ENCODE data around the gene ACY1. TPM values are rescaled to one million over a fixed set of nuclear protein-coding genes. Genes with fewer than 3 reads are reported as not detected.

ACY1 gene
- total RNA-seq, 4 donors from 2014 or later = 20.2 to 42.7 (median 33.6) TPM

DNA sequence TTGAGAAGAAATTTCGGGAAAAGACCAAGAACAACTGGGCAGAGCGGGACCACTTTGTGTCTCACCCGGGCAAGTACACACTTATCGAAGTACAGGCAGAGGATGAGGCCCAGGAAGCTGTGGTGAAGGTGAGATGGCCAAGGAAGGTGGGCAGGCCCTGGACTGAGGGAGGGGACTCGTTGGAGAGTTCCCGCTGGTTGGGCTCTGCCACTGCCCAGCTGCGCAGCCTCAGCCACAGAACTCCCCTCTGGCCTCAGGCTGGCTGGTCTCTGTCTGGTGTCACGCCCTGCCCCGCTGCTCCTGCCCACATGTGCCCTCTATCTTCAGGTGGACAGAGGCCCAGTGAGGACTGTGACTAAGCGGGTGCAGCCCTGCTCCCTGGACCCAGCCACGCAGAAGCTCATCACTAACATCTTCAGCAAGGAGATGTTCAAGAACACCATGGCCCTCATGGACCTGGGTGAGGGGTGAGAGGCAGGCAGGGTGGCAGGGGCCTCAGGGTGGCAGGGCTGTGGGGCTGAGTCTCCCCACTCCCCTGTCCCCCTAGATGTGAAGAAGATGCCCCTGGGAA lies 38.8 kb upstream of the ACY1 start:
- 79 to 84% methylated on average over 7 to 8 of the region's 11 CpGs for WGBS, 2 donors
- intact Hi-C loops (cut with DNase I) = no loop called here
- peaks cover 0 to 34% (median 0%) of the 10 kb centered on the region in 3 donors for H3K36me3 ChIP-seq
- no peak for TF ChIP-seq POLR2A (IDR thresholded peaks at IDR 0.05)
- TF ChIP-seq, protein P1, sequence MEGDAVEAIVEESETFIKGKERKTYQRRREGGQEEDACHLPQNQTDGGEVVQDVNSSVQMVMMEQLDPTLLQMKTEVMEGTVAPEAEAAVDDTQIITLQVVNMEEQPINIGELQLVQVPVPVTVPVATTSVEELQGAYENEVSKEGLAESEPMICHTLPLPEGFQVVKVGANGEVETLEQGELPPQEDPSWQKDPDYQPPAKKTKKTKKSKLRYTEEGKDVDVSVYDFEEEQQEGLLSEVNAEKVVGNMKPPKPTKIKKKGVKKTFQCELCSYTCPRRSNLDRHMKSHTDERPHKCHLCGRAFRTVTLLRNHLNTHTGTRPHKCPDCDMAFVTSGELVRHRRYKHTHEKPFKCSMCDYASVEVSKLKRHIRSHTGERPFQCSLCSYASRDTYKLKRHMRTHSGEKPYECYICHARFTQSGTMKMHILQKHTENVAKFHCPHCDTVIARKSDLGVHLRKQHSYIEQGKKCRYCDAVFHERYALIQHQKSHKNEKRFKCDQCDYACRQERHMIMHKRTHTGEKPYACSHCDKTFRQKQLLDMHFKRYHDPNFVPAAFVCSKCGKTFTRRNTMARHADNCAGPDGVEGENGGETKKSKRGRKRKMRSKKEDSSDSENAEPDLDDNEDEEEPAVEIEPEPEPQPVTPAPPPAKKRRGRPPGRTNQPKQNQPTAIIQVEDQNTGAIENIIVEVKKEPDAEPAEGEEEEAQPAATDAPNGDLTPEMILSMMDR (IDR thresholded peaks at IDR 0.05) = no peak
- no peaks in the 10 kb centered on the region for H3K9me3 ChIP-seq
- H3K27me3 ChIP-seq = no peaks in the 10 kb centered on the region
- DNase-seq = no peak
- H3K27ac ChIP-seq = no peak overlapping the region
- no peak overlapping the region for H3K4me3 ChIP-seq
- peaks cover 16 to 35% (median 26%) of the 10 kb centered on the region in 3 donors for H3K4me1 ChIP-seq

DNA sequence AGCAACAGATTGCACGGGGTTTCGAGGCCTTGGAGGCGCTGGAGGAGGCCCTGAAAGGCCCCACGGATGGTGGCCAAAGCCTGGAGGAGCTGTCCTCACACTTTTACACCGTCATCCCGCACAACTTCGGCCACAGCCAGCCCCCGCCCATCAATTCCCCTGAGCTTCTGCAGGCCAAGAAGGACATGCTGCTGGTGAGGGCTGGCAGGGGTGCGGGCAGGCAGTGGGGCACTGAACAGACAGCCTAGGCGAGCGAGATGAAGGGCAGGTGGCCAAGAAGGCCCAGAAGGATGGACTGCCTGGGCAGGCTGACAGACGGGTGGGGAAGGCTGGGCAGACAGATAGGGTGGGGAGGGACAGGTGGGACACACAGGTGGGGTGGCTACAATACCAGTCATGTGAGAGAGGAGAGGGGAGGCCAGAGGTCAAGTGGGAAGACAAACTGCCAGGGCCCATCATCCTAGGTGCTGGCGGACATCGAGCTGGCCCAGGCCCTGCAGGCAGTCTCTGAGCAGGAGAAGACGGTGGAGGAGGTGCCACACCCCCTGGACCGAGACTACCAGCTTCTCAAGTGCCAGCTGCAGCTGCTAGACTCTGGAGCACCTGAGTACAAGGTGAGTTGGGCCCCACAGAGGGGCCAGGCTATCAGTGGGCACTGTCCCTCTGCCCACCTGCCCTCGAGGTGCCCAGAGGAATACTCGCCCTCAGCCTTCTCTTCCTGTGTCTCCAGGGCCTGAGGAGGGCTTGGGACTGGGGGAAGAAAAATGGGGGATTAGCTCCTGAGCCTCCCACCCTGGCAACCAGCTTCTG lies 38.1 kb upstream of the ACY1 start:
- no peak for DNase-seq
- WGBS, 2 donors = 78 to 81% methylated on average over 9 to 10 of the region's 18 CpGs
- Histone ChIP-seq H3K9me3 (no peaks in the 10 kb centered on the region), H3K27me3 (no peaks in the 10 kb centered on the region), H3K4me1 (peaks cover 14 to 28% (median 21%) of the 10 kb centered on the region in 3 donors), H3K27ac (no peak overlapping the region), H3K36me3 (peaks cover 0 to 34% (median 0%) of the 10 kb centered on the region in 3 donors), H3K4me3 (no peak overlapping the region)
- TF ChIP-seq, protein P1 (IDR thresholded peaks at IDR 0.05) = no peak
- intact Hi-C loops (cut with DNase I) = no loop called here

DNA sequence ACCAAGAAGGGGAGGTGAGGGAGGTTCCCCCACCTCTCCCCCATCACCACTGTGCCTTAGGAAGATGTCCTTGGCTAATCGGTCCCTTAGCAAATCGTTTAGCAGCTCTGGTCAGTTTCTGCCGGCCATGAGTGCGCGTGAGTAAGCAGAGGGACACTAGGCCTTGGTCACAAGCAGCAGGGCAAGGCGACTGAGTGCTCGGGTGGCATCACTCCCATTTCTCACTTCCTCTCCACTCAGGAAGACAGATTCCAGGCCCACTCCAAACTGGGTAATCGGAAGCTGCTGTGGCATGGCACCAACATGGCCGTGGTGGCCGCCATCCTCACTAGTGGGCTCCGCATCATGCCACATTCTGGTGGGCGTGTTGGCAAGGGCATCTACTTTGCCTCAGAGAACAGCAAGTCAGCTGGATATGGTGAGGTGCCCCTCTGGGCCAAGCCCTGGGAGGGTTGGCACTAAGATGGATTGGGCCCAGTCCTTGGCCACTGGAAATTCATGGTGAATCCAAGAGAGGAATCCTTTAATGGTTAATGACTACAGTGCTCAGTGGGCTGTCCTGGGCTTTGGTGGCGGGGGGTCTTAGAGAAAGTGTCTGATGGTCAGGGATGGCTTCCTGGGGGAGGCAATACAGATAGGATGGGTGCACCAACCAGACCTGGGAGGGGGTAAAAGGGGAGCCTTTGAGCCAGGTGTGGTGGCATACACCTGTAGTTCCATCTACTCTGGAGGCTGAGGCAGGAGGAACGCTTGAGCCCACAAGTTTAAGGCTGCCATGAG lies 37.2 kb upstream of the ACY1 start:
- intact Hi-C loops (cut with DNase I) = no loop called here
- Histone ChIP-seq H3K36me3 (peaks cover 0 to 34% (median 0%) of the 10 kb centered on the region in 3 donors), H3K27ac (no peak overlapping the region), H3K4me3 (no peak overlapping the region), H3K27me3 (no peaks in the 10 kb centered on the region), H3K9me3 (no peaks in the 10 kb centered on the region), H3K4me1 (peaks cover 6 to 20% (median 13%) of the 10 kb centered on the region in 3 donors)
- 81 to 90% methylated on average over 4 to 11 of the region's 14 CpGs for WGBS, 2 donors
- DNase-seq = no peak
- TF ChIP-seq, protein P1 (IDR thresholded peaks at IDR 0.05) = no peak
- TF ChIP-seq POLR2A (IDR thresholded peaks at IDR 0.05) = no peak

DNA sequence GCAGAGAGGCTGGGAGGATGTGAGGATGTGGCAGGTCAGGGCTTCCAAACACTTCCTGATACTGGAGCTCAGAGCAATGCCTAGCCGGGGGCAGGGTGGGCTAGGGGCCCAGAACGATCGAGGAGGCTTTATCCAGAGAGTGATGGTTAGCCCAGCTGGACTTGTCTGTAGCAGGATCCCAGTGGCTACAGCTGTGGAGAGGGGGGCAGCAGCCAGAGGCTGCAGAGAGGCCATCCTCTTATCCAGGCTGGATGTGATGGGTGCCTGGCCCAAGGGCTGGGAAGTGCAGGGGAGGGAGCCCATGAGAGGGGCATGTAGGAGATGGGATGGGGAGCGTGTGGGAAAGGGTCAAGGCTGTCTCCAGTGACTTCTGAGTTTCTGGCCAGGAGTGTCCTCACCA lies 36.5 kb upstream of the ACY1 start:
- H3K4me3 ChIP-seq = no peak overlapping the region
- no peaks in the 10 kb centered on the region for H3K9me3 ChIP-seq
- 74 to 80% methylated on average over 4 of the region's 4 CpGs for WGBS, 2 donors
- DNase-seq = no peak
- TF ChIP-seq, protein P1 (IDR thresholded peaks at IDR 0.05) = no peak
- TF ChIP-seq POLR2A (IDR thresholded peaks at IDR 0.05) = no peak
- intact Hi-C loops (cut with DNase I) = no loop called here
- no peak overlapping the region for H3K27ac ChIP-seq
- peaks cover 0 to 15% (median 13%) of the 10 kb centered on the region in 3 donors for H3K4me1 ChIP-seq
- peaks cover 0 to 34% (median 0%) of the 10 kb centered on the region in 3 donors for H3K36me3 ChIP-seq
- no peaks in the 10 kb centered on the region for H3K27me3 ChIP-seq

All from esophagus squamous epithelium (tissue), 5 donors.